Glutamatergic neuron (in vitro differentiated cells): ENCODE measurements around the gene WDR18. TPM values are rescaled to one million over a fixed set of nuclear protein-coding genes. Genes with fewer than 3 reads are reported as not detected.

Experiments used
- DNase-seq: peaks from one replicate; pipeline ENCODE4 v3.0.0; 2022
- H3K27ac Mint-ChIP-seq: one replicate; pipeline ENCODE4 v1.8.0; 2020; ENCODE audit warnings: mild to moderate bottlenecking, mixed read lengths, inconsistent platforms; ENCODE audit not compliant: unreplicated experiment
- H3K27me3 Mint-ChIP-seq: one replicate; pipeline ENCODE4 v1.8.0; 2020; ENCODE audit warnings: mild to moderate bottlenecking, moderate library complexity, mixed read lengths, inconsistent platforms; ENCODE audit not compliant: unreplicated experiment
- H3K36me3 Mint-ChIP-seq: one replicate; pipeline ENCODE4 v1.8.0; 2020; ENCODE audit warnings: mild to moderate bottlenecking, mixed read lengths, inconsistent platforms; ENCODE audit not compliant: unreplicated experiment
- H3K4me1 Mint-ChIP-seq: one replicate; pipeline ENCODE4 v1.8.0; 2020; ENCODE audit warnings: mild to moderate bottlenecking, low read depth, mixed read lengths, inconsistent platforms; ENCODE audit not compliant: unreplicated experiment
- H3K4me3 Mint-ChIP-seq: one replicate; pipeline ENCODE4 v1.8.0; 2020; ENCODE audit warnings: mild to moderate bottlenecking, mixed read lengths, inconsistent platforms; ENCODE audit not compliant: unreplicated experiment
- H3K9me3 Mint-ChIP-seq: one replicate; pipeline ENCODE4 v1.8.0; 2020; ENCODE audit warnings: mild to moderate bottlenecking, moderate library complexity, mixed read lengths, inconsistent platforms; ENCODE audit not compliant: unreplicated experiment
- CTCF ChIP-seq: fragments of 200-600 bp; sonication (generic); IDR thresholded peaks from one replicate; pipeline ENCODE4 v1.5.0; 2021; ENCODE audit not compliant: partially characterized antibody, unreplicated experiment
- total RNA-seq: library from RNA; stranded (reverse); fragmentation: NEBNext Ultra II Directional; extraction: Animal tissue kit (Norgen Biotek cat#: 25700); gene quantifications from one replicate; pipeline ENCODE4 v1.2.1, GENCODE V29; 2021; ENCODE audit not compliant: unreplicated experiment

Gene WDR18
- total RNA-seq, 1 donor from 2014 or later: 52.1 TPM

- Mint-ChIP-seq H3K4me3 (peak overlapping the region; percentile 46), H3K9me3 (peaks cover 7% of the 10 kb centered on the region), H3K36me3 (no peaks in the 10 kb centered on the region), H3K27me3 (peaks cover 13% of the 10 kb centered on the region), H3K4me1 (peaks cover 7% of the 10 kb centered on the region), H3K27ac (peak overlapping the region; percentile 22)
- no peak for TF ChIP-seq CTCF
- no peak for DNase-seq
Measured at GRCh38 chr19:1017115-1017905, 33.2 kb downstream of the WDR18 start.

GRCh38 chr19:1017906-1018305, 33.8 kb downstream of the WDR18 start:
- Mint-ChIP-seq H3K4me3 (no peak overlapping the region), H3K9me3 (peaks cover 7% of the 10 kb centered on the region), H3K27ac (peak overlapping the region; percentile 59), H3K4me1 (peaks cover 7% of the 10 kb centered on the region), H3K27me3 (peaks cover 13% of the 10 kb centered on the region), H3K36me3 (no peaks in the 10 kb centered on the region)
- no peak for DNase-seq
- TF ChIP-seq CTCF: no peak

- DNase-seq: no peak
- Mint-ChIP-seq H3K27me3 (peaks cover 13% of the 10 kb centered on the region), H3K4me3 (no peak overlapping the region), H3K9me3 (peaks cover 7% of the 10 kb centered on the region), H3K36me3 (no peaks in the 10 kb centered on the region), H3K4me1 (peaks cover 7% of the 10 kb centered on the region), H3K27ac (no peak overlapping the region)
- no peak for TF ChIP-seq CTCF
Measured at GRCh38 chr19:1018393-1018792, 34.2 kb downstream of the WDR18 start.

- Mint-ChIP-seq H3K27ac (no peak overlapping the region), H3K9me3 (peaks cover 7% of the 10 kb centered on the region), H3K36me3 (no peaks in the 10 kb centered on the region), H3K4me3 (peak overlapping the region; percentile 93), H3K27me3 (peaks cover 13% of the 10 kb centered on the region), H3K4me1 (peaks cover 7% of the 10 kb centered on the region)
- TF ChIP-seq CTCF: no peak
- DNase-seq: no peak
Measured at GRCh38 chr19:1018932-1019615, 34.9 kb downstream of the WDR18 start.

GRCh38 chr19:1019616-1019961, 35.4 kb downstream of the WDR18 start:
- no peak for TF ChIP-seq CTCF
- peaks cover 7% of the 10 kb centered on the region for H3K9me3 Mint-ChIP-seq
- no peak for DNase-seq
- H3K4me3 Mint-ChIP-seq: peak overlapping the region; percentile 93
- no peaks in the 10 kb centered on the region for H3K36me3 Mint-ChIP-seq
- H3K27ac Mint-ChIP-seq: no peak overlapping the region
- peaks cover 13% of the 10 kb centered on the region for H3K27me3 Mint-ChIP-seq
- H3K4me1 Mint-ChIP-seq: peaks cover 7% of the 10 kb centered on the region
